NCI-H446 (cell line): ENCODE results near the gene BMP10.

Experiments
- DNase-seq, 2 experiments: peaks; one replicate each; lab custom pipeline; 2025; lab: John Stamatoyannopoulos, UW

The BMP10 gene

GRCh38 chr2:68853035-68853434 is 18.2 kb downstream of the BMP10 start:
- DNase-seq: no peak

DNA sequence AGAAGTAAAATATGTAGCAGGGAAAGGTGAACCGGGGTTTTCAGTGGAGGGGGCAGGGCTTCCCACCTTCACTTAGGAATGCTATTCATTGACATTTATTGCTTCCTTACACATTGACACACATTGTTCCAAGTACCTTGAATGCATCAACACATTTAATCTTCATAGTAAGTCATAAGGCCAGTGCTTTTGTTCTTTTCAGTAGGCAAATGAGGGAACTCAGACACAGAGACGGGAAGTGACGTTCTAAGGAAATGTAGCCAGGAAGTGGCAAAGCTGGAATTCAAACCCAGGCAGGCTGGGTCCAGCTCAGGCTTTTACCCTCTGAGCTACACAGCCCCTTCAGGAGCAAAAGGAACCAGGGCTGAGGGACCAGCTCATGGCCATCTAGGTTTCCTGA is 20.7 kb downstream of the BMP10 start:
- DNase-seq: no peak

DNA sequence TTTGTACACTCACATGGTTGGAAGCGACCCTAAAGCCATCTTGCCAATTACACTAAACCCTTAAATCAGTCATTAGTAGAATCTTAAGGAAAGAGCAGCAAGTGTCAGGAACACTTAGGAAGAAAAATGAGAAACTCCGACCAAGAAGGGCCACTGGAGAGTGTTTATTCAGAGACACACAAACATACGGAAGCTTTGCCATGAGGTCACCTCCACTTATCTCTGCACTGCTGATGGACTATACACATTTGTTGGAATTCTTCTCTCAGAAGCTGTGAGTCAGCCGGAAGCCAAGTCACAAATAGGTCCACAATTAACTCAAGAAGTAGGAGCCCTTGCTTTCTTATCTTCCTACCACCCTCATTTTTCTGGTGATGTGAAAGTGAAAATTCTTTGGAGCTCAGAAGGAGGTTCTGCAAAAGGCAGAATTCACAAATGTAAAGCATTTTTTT is 21.6 kb downstream of the BMP10 start:
- DNase-seq: no peak

GRCh38 chr2:68847751-68848150 is 23.4 kb downstream of the BMP10 start:
- DNase-seq: no peak

- DNase-seq: no peak
These were observed 25.1 kb downstream of the BMP10 start for GRCh38 chr2:68846091-68846490.

DNA sequence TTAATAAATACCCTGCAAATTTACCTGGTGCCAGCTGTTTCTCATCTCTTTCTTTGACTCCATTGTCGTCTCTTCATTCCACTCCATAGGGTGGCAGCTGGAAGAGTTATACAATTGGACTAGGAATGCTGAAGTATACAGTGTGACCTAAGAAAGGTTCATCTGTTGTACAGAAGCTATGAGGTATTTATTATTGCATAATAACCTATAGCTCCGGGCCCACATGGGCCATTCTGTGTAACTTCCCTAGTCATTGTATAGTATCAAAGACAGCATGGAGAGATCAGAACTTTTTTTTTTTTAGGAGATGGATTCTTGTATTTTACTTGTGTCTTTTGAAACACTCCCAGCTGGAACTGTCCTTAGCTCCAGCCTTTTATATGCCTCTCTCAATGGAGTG is 26.2 kb downstream of the BMP10 start:
- DNase-seq: no peak

DNA sequence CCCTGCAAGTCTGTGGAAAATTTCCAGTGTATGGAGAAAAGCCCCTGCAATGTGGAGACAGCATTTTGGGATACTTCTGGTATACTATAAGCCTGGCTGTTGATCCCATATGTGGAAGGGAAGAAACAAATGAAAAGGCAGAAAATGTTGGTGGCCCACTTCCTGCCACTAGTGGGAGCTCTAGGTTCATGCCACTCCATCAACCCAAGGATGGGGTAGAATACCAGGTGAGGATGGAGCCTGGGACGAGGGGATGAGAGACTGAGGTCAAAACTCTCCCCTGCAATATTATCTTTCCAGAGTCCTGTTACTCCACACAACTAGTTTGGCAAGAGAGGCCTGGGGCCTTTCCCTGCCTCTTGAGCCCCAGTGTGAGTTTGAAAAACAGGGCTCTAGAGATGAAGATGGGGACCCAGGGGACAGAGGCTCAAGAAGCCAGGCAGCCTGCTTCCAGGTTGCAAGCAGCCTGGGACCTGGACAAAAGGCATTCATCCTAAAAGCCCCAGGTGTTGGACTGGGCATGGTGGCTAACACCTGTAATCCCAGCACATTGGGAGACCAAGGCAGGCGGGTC is 31.9 kb downstream of the BMP10 start:
- no peak for DNase-seq

DNA sequence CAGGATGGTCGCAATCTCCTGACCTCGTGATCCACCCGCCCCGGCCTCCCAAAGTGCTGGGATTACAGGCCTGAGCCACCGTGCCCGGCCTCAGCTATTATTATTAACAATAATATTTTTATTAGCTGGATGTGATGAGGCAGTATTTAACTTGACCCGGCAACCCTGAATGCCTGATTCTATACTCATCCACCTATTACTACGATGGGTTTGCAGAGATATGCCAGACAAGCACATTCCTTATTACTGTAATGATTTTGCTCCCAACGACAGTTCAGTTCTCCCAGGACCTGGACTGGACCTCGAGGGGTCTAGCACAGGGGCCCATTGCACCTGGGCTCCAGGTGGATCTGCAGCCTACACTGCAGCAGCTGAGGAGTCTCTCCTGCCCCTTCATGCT is 32.6 kb downstream of the BMP10 start:
- DNase-seq: no peak

GRCh38 chr2:68837861-68838341 is 33.3 kb downstream of the BMP10 start:
- DNase-seq: no peak

- DNase-seq: peak in 1 of 2 experiments; percentile 8
These were observed 33.9 kb downstream of the BMP10 start for GRCh38 chr2:68837164-68837860.

DNA sequence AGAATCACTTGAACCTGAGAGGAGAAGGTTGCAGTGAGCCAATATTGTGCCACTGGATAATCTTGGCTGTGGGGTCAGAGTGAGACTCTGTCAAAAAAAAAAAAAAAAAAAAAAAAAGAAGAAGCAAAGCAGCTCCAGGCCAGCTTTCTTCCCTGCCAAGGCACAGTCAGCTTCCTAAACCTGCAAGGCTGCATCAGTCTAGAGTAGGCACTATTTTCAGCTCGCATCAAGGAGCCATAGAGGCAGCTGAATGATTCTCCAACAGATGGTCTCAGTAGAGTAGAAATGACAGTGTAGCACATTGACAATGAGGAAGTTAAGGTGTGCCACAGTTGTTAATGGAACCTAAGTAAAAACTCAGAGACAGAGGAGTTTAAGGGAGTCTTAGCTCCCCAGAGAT is 35.6 kb downstream of the BMP10 start:
- DNase-seq: no peak

DNA sequence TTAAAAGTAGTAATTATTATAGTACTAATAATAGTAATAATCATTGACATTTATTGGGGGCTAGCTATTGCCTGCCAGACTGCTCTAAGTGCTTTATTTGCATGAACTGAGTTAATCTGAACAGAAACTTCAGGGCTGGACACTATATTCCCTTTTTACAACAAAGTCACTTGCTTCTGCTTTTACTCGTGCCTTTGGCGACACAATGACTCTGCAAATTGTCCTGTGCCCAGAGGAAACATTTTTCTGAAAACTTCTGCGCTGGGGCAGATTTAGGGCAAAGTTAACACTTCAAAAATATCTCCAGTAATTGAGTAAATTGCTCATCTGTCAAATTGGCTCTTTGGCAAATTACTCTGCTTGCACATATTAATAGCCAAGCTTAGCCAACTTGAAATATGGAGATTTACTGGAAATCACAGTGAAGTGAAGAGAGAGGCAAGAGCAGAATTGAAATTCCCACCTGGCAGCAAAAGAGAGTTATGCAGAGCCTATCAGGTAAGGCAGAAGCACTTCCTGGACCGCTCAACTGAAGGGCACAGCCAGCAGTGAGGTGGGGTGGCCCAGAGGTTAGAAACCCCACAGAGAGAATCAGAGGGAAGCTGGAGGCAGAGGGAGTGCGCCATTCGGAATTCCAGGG is 36.3 kb downstream of the BMP10 start:
- DNase-seq: no peak

DNA sequence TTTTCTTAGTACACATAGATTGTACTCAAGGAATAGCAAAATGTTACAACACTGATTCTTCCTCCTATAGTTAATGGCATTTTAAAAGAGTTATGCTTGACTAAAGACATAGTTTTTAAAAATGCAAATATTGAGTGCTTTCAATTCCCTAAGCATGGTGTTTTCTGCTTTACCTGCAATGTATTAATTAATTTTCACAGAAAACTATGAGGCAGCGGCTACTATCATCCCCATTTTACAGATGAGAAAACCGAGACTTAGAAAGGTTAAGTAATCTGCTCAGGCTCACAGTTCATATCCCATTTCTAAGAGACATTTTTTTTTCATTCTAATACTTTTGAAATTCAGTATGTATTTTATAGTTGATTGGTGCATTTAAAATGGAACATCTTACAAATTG is 38.0 kb downstream of the BMP10 start:
- DNase-seq: no peak

- DNase-seq: no peak
These were observed 38.8 kb downstream of the BMP10 start for GRCh38 chr2:68832233-68832869.

DNA sequence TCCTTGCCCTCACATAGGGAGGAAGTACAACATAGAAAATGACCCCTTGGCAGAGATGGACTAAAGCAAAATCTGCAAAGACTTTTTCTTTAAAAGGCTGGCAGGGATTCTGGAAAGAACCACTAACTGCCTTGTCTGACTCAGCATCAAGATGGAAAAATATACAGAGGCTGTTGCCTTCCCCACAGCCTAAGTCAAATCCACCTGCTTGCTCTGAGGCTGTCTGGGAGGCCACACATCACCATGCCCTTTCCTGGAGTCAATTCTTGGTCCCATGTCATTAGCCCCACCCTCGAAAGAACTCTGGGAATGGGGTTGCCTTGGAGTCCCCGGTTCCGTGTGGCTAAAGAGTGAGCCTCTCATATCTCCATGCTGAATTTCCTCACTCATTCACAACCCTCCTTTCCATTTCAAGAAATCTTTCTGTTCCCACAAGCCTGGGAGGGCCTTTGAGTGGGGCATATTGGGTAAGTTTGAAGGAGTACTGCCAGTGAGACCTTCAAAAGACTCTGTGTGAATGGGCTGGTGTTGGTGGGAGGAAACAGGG is 39.4 kb downstream of the BMP10 start:
- no peak for DNase-seq

DNA sequence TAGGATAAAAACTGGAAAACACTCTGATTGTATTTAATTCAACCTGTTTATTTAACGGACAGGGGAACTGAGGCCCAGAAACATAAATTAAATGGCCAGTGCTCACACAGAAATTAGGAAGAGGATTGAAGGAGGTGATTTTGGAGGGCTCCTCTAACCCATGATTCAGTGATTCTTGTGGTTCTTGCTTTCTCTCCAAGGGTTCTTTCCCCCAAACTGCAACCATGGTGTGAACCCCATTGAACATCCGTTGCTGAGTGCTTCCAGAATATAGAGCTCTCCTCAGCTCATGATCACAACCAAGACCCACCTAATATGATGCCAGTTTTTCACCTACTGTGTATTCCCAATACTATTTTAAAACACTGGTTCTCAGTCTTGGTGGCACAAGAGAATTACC is 41.4 kb downstream of the BMP10 start:
- DNase-seq: no peak

DNA sequence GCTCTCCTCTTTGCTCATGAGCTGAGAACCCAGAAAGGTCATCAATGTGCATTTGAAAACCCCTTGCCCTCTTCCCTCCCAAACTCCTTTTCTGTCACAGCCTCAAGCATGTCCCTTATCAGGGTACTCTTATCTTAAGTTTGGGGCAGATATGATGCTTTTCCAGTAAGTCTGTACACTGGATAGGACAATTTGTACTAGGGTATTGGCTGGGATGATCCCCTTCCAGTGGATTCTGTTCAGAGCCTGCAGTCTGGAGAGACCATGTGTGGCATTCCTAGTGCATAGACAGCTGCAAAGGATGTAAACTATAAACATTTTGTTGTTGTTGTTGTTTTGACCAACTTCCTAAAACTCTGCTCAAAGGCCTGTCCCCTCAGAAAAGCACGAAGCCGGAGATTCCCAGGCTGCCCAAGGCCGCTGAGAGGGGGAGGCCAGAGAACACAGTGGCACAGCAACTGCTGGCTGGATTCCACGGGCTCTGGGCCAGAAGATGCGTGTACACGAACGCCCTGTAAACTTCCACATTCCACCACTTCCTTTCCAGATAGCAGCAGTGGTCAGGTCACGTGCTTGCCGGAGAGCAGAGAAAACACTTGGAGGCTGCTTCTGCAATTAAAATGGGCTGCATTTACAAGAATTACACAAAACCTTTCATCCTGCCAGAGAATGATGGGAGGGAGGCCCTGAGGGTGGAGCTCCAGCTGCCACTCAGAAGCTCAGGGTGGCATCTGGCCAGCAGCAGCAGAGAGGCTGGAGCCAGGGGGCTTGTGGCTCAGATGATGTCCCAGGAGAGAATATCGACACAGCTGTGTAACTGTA is 42.1 kb downstream of the BMP10 start:
- DNase-seq: peak in 1 of 2 experiments; percentile 37

GRCh38 chr2:68827666-68828065 is 43.5 kb downstream of the BMP10 start:
- DNase-seq: no peak

DNA sequence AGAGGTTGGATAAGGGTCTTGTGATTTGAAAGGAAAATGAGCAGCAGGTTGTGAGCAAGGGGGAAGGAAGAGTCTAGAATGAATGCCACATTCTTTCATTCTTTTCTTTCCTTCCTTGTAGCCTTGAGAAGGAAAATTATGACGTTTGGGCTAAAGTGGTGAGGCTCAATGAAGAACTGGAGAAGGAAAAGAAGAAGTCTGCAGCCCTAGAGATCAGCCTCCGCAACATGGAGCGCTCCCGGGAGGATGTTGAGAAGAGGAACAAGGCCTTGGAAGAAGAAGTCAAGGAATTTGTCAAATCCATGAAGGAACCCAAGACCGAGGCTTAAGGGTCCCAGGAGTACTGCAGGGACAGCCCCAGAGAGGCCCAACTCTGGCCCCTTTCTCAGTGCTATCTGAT is 45.3 kb downstream of the BMP10 start:
- DNase-seq: no peak

DNA sequence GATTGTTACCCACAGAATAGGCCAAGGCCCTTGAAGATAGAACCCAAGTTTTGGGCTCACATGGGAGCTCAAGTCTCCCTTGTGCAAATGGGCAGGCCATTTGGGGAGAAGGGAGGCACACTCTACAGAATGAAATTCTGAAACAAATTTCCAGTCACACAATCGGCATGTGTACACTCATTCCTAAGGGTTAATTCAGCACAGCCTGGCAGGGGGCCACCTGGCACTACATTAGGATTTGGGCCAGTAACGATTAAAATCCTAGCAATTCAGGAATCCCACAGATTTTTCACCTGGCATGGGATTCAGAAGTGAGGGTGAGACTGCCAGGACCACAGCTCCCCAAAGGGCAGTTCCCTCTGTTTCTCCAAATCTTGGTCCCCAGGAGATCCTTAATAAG is 46.4 kb downstream of the BMP10 start:
- DNase-seq: no peak

- DNase-seq: no peak
These were observed 48.9 kb downstream of the BMP10 start for GRCh38 chr2:68822207-68822872.
